ENCODE results near the gene LMAN1. TPM values are rescaled to one million over a fixed set of nuclear protein-coding genes. Genes with fewer than 3 reads are reported as not detected.
A peak's percentile ranks its signal among the peaks of the same experiment; 100 is the strongest.

Gene LMAN1
- total and polyA plus RNA-seq, 4 experiments from 2014 or later = 36.3 to 59.6 (median 49.2) TPM

DNA sequence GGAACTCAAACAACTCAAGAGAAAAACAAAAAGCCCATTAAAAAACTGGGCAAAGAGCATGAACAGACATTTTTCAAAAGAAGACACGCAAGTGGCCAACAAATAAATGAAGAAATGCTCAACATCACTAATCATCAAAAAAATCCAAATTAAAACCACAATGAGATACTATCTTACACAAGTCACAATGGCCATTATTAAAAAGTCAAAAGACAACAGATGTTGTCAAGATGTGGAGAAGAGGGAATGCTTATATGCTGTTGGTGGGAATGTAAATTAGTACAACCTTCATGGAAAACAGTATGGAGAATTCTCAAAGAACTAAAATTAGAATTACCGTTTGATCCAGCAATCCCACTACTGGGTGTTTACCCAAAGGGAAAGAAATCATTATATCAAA, 15.1 kb downstream of the LMAN1 start:
- peaks cover 82 to 86% of the 10 kb centered on the region in 2 donors for H3K36me3 Mint-ChIP-seq
- no peaks in the 10 kb centered on the region for H3K4me1 ChIP-seq (ENCODE audit: insufficient read depth, low read length)
- H3K27ac ChIP-seq (ENCODE audit: low read depth, low read length) = no peak overlapping the region
- no peak overlapping the region for H3K27ac Mint-ChIP-seq
- peaks cover 22 to 43% (median 28%) of the 10 kb centered on the region in 4 donors for H3K4me1 Mint-ChIP-seq
- peaks cover 36% of the 10 kb centered on the region for H3K36me3 ChIP-seq (ENCODE audit: insufficient read depth, low read length)
- ChIA-PET POLR2A (ENCODE audit: partially characterized antibody) (no interaction called here), CTCF (ENCODE audit: partially characterized antibody) (no interaction called here)
- intact Hi-C loops (cut with micrococcal nuclease) = no loop called here
- H3K4me3 Mint-ChIP-seq = no peak overlapping the region
- no peaks in the 10 kb centered on the region for H3K27me3 ChIP-seq (ENCODE audit: insufficient read depth, low read length)
- no peaks in the 10 kb centered on the region for H3K27me3 Mint-ChIP-seq
- no peak overlapping the region for H3K4me3 ChIP-seq (ENCODE audit: low read length in 2 of 2)
- peaks cover 5 to 25% (median 18%) of the 10 kb centered on the region in 8 donors for H3K9me3 Mint-ChIP-seq
- peaks cover 0 to 5% of the 10 kb centered on the region in 2 donors for H3K9me3 ChIP-seq (ENCODE audit: control insufficient read depth in 1 of 2, low read length in 2 of 2)
- no peak for DNase-seq

DNA sequence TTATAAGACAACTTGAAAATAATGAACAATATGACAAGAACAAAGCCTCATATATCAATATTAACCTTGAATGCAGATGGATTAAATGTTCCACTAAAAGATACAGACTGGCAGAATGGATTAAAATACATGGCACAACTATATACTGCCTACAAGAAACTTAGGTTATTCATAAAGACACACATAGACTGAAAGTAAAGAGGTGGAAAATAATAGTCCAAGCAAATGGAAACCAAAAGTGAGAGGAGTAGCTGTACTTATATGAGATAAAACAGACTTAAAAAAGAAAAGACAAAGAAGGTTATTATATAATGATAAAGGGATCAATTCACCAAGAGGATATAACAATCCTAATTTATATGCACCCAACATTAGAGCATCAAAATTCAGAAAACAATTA, 18.2 kb downstream of the LMAN1 start:
- Histone ChIP-seq H3K4me3 (ENCODE audit: low read length in 2 of 2) (no peak overlapping the region), H3K4me1 (ENCODE audit: insufficient read depth, low read length) (no peaks in the 10 kb centered on the region), H3K27me3 (ENCODE audit: insufficient read depth, low read length) (no peaks in the 10 kb centered on the region), H3K27ac (ENCODE audit: low read depth, low read length) (no peak overlapping the region), H3K36me3 (ENCODE audit: insufficient read depth, low read length) (peaks cover 31% of the 10 kb centered on the region), H3K9me3 (ENCODE audit: control insufficient read depth in 1 of 2, low read length in 2 of 2) (peaks cover 0 to 5% of the 10 kb centered on the region in 2 donors)
- DNase-seq = no peak
- H3K4me1 Mint-ChIP-seq = peaks cover 20 to 40% (median 28%) of the 10 kb centered on the region in 4 donors
- no peaks in the 10 kb centered on the region for H3K27me3 Mint-ChIP-seq
- peaks cover 90 to 94% of the 10 kb centered on the region in 2 donors for H3K36me3 Mint-ChIP-seq
- intact Hi-C loops (cut with micrococcal nuclease) = no loop called here
- CTCF ChIA-PET (ENCODE audit: partially characterized antibody) = interaction anchor here (1.4 kb wide), 1 partner anchor 62 kb away, joined by 5 read pairs; no protein-coding TSS in a partner anchor
- H3K27ac Mint-ChIP-seq = no peak overlapping the region
- peaks cover 5 to 25% (median 18%) of the 10 kb centered on the region in 8 donors for H3K9me3 Mint-ChIP-seq
- POLR2A ChIA-PET (ENCODE audit: partially characterized antibody) = no interaction called here
- H3K4me3 Mint-ChIP-seq = no peak overlapping the region

DNA sequence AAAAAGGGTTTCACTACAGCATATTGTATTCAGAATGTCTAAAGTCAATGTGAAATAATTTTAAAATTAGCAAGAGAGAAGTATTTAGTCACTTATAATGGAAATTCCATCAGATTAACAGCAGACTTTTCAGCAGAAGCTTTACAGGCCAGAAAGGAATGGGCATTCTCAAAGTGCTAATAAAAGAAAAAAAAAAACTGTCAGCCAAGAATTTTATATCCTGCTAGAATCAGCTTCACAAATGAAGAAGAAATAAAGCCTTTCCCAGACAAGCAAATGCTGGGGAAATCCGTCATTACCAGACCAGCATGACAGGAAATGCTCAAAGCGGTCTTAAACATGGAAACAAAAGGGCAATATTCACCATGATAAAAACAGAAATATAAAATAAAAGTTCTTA, 18.8 kb downstream of the LMAN1 start:
- no peak overlapping the region for H3K4me3 ChIP-seq (ENCODE audit: low read length in 2 of 2)
- ChIA-PET POLR2A (ENCODE audit: partially characterized antibody) (no interaction called here), CTCF (ENCODE audit: partially characterized antibody) (interaction anchor here (1.4 kb wide), 1 partner anchor 62 kb away, joined by 5 read pairs; no protein-coding TSS in a partner anchor)
- peaks cover 27% of the 10 kb centered on the region for H3K36me3 ChIP-seq (ENCODE audit: insufficient read depth, low read length)
- no peaks in the 10 kb centered on the region for H3K27me3 ChIP-seq (ENCODE audit: insufficient read depth, low read length)
- Mint-ChIP-seq H3K4me1 (peaks cover 20 to 40% (median 28%) of the 10 kb centered on the region in 4 donors), H3K36me3 (peaks cover 90 to 94% of the 10 kb centered on the region in 2 donors), H3K9me3 (peaks cover 5 to 25% (median 18%) of the 10 kb centered on the region in 8 donors), H3K27me3 (no peaks in the 10 kb centered on the region), H3K27ac (no peak overlapping the region), H3K4me3 (no peak overlapping the region)
- H3K9me3 ChIP-seq (ENCODE audit: control insufficient read depth in 1 of 2, low read length in 2 of 2) = peaks cover 0 to 5% of the 10 kb centered on the region in 2 donors
- intact Hi-C loops (cut with micrococcal nuclease) = no loop called here
- H3K4me1 ChIP-seq (ENCODE audit: insufficient read depth, low read length) = no peaks in the 10 kb centered on the region
- no peak overlapping the region for H3K27ac ChIP-seq (ENCODE audit: low read depth, low read length)
- no peak for DNase-seq

DNA sequence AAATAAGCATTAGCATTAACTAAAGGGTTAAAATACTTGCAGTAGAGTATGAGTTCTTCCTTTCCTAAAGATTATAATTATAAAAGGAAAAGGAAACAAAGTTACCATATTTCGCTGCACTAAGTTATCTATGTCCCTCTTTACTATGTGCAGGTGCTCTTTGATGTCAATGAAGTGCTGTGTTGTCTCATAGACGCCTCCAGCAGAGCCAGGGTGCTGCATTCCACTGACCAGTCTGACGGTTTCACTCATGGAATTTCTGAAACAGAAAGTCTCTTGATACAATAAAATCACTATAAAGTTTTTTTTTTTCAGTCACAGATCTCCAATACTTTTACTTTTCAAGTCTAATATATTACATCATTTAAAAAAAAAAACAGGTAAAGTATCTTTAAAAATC, 26.1 kb downstream of the LMAN1 start:
- Mint-ChIP-seq H3K36me3 (peaks cover 67 to 76% of the 10 kb centered on the region in 2 donors), H3K4me1 (no peaks in the 10 kb centered on the region), H3K27me3 (no peaks in the 10 kb centered on the region), H3K27ac (peak overlapping the region in 1 of 7 donors; percentile 58), H3K9me3 (no peaks in the 10 kb centered on the region), H3K4me3 (no peak overlapping the region)
- ChIA-PET CTCF (ENCODE audit: partially characterized antibody) (no interaction called here), POLR2A (ENCODE audit: partially characterized antibody) (no interaction called here)
- H3K27ac ChIP-seq (ENCODE audit: low read depth, low read length) = no peak overlapping the region
- no peaks in the 10 kb centered on the region for H3K27me3 ChIP-seq (ENCODE audit: insufficient read depth, low read length)
- H3K36me3 ChIP-seq (ENCODE audit: insufficient read depth, low read length) = peaks cover 23% of the 10 kb centered on the region
- intact Hi-C loops (cut with micrococcal nuclease) = no loop called here
- DNase-seq = no peak
- no peaks in the 10 kb centered on the region for H3K4me1 ChIP-seq (ENCODE audit: insufficient read depth, low read length)
- no peak overlapping the region for H3K4me3 ChIP-seq (ENCODE audit: low read length in 2 of 2)
- H3K9me3 ChIP-seq (ENCODE audit: control insufficient read depth in 1 of 2, low read length in 2 of 2) = no peaks in the 10 kb centered on the region

DNA sequence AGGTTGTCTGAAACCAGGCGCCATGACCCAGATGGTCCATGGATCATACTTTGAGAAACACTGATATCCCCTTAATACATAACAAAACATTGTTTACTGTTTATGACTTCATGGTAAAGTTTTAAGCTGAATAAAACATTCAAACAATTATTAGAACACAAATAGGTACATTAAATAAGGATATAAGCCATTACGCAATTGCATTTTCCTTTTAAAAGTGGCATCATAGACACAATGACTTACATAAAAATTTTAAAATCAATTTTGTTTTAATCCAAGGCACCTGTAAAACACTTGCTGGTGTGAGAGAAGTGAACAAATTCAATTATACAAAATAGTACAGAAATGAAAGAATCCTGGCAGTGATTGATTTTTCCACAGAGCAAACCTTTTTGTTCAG, 30.4 kb downstream of the LMAN1 start:
- CTCF ChIA-PET (ENCODE audit: partially characterized antibody) = no interaction called here
- Histone ChIP-seq H3K36me3 (ENCODE audit: insufficient read depth, low read length) (peaks cover 25% of the 10 kb centered on the region), H3K9me3 (ENCODE audit: control insufficient read depth in 1 of 2, low read length in 2 of 2) (no peaks in the 10 kb centered on the region)

DNA sequence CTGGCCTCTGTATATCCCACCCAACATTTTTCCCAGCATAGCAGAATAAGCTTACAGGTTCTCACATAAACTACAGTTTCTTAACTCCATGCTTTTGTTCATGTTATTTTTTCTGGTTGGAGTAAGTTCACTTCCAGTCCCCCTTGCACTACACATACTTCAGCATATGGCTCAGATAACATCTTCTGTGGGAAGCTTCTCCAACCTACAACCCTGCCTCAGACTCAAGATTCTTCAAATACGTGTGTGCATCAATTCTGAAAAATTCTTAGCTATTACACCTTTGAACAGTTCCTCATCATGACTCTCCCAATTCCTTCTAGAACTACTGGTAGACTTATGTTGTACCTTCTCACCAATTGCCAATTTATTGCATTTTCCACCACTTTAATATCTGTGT, 33.1 kb downstream of the LMAN1 start:
- intact Hi-C loops (cut with micrococcal nuclease) = no loop called here
- POLR2A ChIA-PET (ENCODE audit: partially characterized antibody) = no interaction called here
- no peaks in the 10 kb centered on the region for H3K27me3 Mint-ChIP-seq

More for the DNA sequence above, 30.4 kb downstream of the LMAN1 start:
- Histone ChIP-seq H3K27ac (ENCODE audit: low read depth, low read length) (no peak overlapping the region), H3K4me3 (ENCODE audit: low read length in 2 of 2) (no peak overlapping the region), H3K27me3 (ENCODE audit: insufficient read depth, low read length) (no peaks in the 10 kb centered on the region), H3K4me1 (ENCODE audit: insufficient read depth, low read length) (no peaks in the 10 kb centered on the region)
- no peak overlapping the region for H3K27ac Mint-ChIP-seq
- POLR2A ChIA-PET (ENCODE audit: partially characterized antibody) = no interaction called here
- peaks cover 57 to 65% of the 10 kb centered on the region in 2 donors for H3K36me3 Mint-ChIP-seq
- DNase-seq = no peak
- intact Hi-C loops (cut with micrococcal nuclease) = no loop called here
- H3K27me3 Mint-ChIP-seq = no peaks in the 10 kb centered on the region
- no peaks in the 10 kb centered on the region for H3K4me1 Mint-ChIP-seq
- peaks cover 0 to 2% (median 0%) of the 10 kb centered on the region in 8 donors for H3K9me3 Mint-ChIP-seq
- H3K4me3 Mint-ChIP-seq = no peak overlapping the region

DNA sequence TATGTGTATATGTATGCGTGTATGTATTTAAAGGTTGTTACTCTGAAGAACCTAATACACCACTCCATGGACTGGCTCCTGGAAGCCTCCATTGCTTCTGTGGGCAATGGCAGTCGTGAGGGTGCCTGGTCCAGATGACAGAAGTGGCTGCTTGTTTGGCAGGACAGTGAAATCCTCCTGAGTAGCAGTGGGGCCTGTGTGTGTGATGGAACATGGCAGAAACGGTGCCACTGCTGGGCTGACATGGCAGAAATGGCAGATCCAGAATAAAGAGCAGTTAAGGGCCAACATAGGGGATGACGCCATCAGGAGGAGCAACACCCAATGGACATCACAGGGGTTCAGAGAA, 34.5 kb downstream of the LMAN1 start:
- Histone ChIP-seq H3K4me3 (ENCODE audit: low read length in 2 of 2) (no peak overlapping the region), H3K4me1 (ENCODE audit: insufficient read depth, low read length) (no peaks in the 10 kb centered on the region), H3K27me3 (ENCODE audit: insufficient read depth, low read length) (no peaks in the 10 kb centered on the region), H3K9me3 (ENCODE audit: control insufficient read depth in 1 of 2, low read length in 2 of 2) (no peaks in the 10 kb centered on the region), H3K27ac (ENCODE audit: low read depth, low read length) (no peak overlapping the region), H3K36me3 (ENCODE audit: insufficient read depth, low read length) (peaks cover 6% of the 10 kb centered on the region)
- ChIA-PET POLR2A (ENCODE audit: partially characterized antibody) (no interaction called here), CTCF (ENCODE audit: partially characterized antibody) (interaction anchor here (1.2 kb wide), 1 partner anchor 15 kb away, joined by 5 read pairs; no protein-coding TSS in a partner anchor)
- intact Hi-C loops (cut with micrococcal nuclease) = no loop called here
- no peak overlapping the region for H3K27ac Mint-ChIP-seq
- H3K9me3 Mint-ChIP-seq = peaks cover 0 to 3% (median 0%) of the 10 kb centered on the region in 8 donors
- H3K36me3 Mint-ChIP-seq = peaks cover 36 to 39% of the 10 kb centered on the region in 2 donors
- no peak overlapping the region for H3K4me3 Mint-ChIP-seq
- DNase-seq = no peak
- no peaks in the 10 kb centered on the region for H3K27me3 Mint-ChIP-seq
- no peaks in the 10 kb centered on the region for H3K4me1 Mint-ChIP-seq

More for the DNA sequence above, 33.1 kb downstream of the LMAN1 start:
- CTCF ChIA-PET (ENCODE audit: partially characterized antibody) = no interaction called here
- Mint-ChIP-seq H3K36me3 (peaks cover 39 to 46% of the 10 kb centered on the region in 2 donors), H3K27ac (peak overlapping the region in 1 of 7 donors; percentile 8), H3K4me3 (no peak overlapping the region), H3K9me3 (peaks cover 0 to 3% (median 0%) of the 10 kb centered on the region in 8 donors), H3K4me1 (no peaks in the 10 kb centered on the region)
- H3K4me1 ChIP-seq (ENCODE audit: insufficient read depth, low read length) = no peaks in the 10 kb centered on the region
- peaks cover 9% of the 10 kb centered on the region for H3K36me3 ChIP-seq (ENCODE audit: insufficient read depth, low read length)
- H3K4me3 ChIP-seq (ENCODE audit: low read length in 2 of 2) = no peak overlapping the region
- no peaks in the 10 kb centered on the region for H3K27me3 ChIP-seq (ENCODE audit: insufficient read depth, low read length)
- no peaks in the 10 kb centered on the region for H3K9me3 ChIP-seq (ENCODE audit: control insufficient read depth in 1 of 2, low read length in 2 of 2)
- no peak overlapping the region for H3K27ac ChIP-seq (ENCODE audit: low read depth, low read length)
- DNase-seq = no peak
